Liver (tissue), 9 donors: ENCODE measurements around the gene UBALD1. TPM values are rescaled to one million over a fixed set of nuclear protein-coding genes. Genes with fewer than 3 reads are reported as not detected.

Experiments
- DNase-seq: peaks from one replicate; pipeline ENCODE4 v3.0.0-alpha.2; 2017; ENCODE audit warnings: low spot score
- H3K27ac ChIP-seq, 2 donors: one replicate each; pipeline ENCODE4 v1.7.0; 2013; ENCODE audit warnings: inconsistent platforms in 2 of 2, low read length in 2 of 2, control low read depth in 1 of 2, low read depth in 1 of 2, mild to moderate bottlenecking in 1 of 2
- H3K27me3 ChIP-seq, 4 donors: one replicate each; pipeline versions ENCODE4 v1.6.1 to v1.7.0; 2013; ENCODE audit warnings: low read length in 3 of 4, inconsistent platforms in 1 of 4, mild to moderate bottlenecking in 1 of 4, moderate library complexity in 1 of 4; ENCODE audit not compliant: control insufficient read depth in 4 of 4, insufficient read depth in 4 of 4
- H3K36me3 ChIP-seq, 4 donors: one replicate each; pipeline versions ENCODE4 v1.6.1 to v1.7.0; 2013; ENCODE audit warnings: low read length in 3 of 4, mild to moderate bottlenecking in 3 of 4, low read depth in 1 of 4, moderate library complexity in 1 of 4; ENCODE audit not compliant: control insufficient read depth in 4 of 4, insufficient read depth in 3 of 4
- H3K4me1 ChIP-seq, 4 donors: one replicate each; pipeline versions ENCODE4 v1.6.1 to v1.7.0; 2013; ENCODE audit warnings: low read length in 3 of 4, mild to moderate bottlenecking in 3 of 4, moderate library complexity in 1 of 4; ENCODE audit not compliant: control insufficient read depth in 4 of 4, insufficient read depth in 4 of 4
- H3K4me3 ChIP-seq, 3 donors: one replicate each; pipeline versions ENCODE4 v1.6.1 to v1.7.0; 2013; ENCODE audit warnings: low read length in 3 of 3, control low read depth in 1 of 3, low read depth in 1 of 3, mild to moderate bottlenecking in 1 of 3
- H3K9ac ChIP-seq, 2 donors: one replicate each; pipeline ENCODE4 v1.7.0; 2013; ENCODE audit warnings: low read length in 2 of 2, mild to moderate bottlenecking in 2 of 2, moderate library complexity in 2 of 2, control low read depth in 1 of 2, low read depth in 1 of 2
- H3K9me3 ChIP-seq, 4 donors: one replicate each; pipeline versions ENCODE4 v1.6.1 to v1.7.0; 2013; ENCODE audit warnings: low read length in 3 of 4; ENCODE audit not compliant: control insufficient read depth in 4 of 4
- FOXA1 ChIP-seq: IDR thresholded peaks from 2 replicates; pipeline ENCODE4 v1.6.1; 2016; ENCODE audit warnings: antibody characterized with exemption
- FOXA2 ChIP-seq: IDR thresholded peaks from 2 replicates; pipeline ENCODE4 v1.6.1; 2016; ENCODE audit warnings: antibody characterized with exemption
- GABPA ChIP-seq, 2 donors: IDR thresholded peaks in 1 of 2; conservative IDR thresholded peaks in 1 of 2; 2 replicates each; pipeline ENCODE4 v1.6.1; 2016; ENCODE audit warnings: antibody characterized with exemption in 2 of 2, mild to moderate bottlenecking in 1 of 2, moderate library complexity in 1 of 2
- HNF4A ChIP-seq, 2 donors: conservative IDR thresholded peaks; 2 replicates each; pipeline ENCODE4 v1.6.1; 2016; ENCODE audit warnings: antibody characterized with exemption in 2 of 2, mild to moderate bottlenecking in 2 of 2
- HNF4G ChIP-seq: IDR thresholded peaks from 2 replicates; pipeline ENCODE4 v1.6.1; 2016; ENCODE audit warnings: antibody characterized with exemption
- JUND ChIP-seq, 2 donors: IDR thresholded peaks; 2 replicates each; pipeline ENCODE4 v1.6.1; 2016; ENCODE audit warnings: antibody characterized with exemption in 2 of 2
- NR2F2 ChIP-seq: IDR thresholded peaks from 2 replicates; pipeline ENCODE4 v1.6.1; 2016; ENCODE audit warnings: antibody characterized with exemption
- RAD21 ChIP-seq, 2 donors: IDR thresholded peaks; 2 replicates each; pipeline ENCODE4 v1.6.1; 2016; ENCODE audit warnings: antibody characterized with exemption in 2 of 2, mild to moderate bottlenecking in 2 of 2
- RXRA ChIP-seq, 2 donors: IDR thresholded peaks; 2 replicates each; pipeline ENCODE4 v1.6.1; 2017 to 2018; ENCODE audit warnings: antibody characterized with exemption in 2 of 2, mild to moderate bottlenecking in 1 of 2
- SP1 ChIP-seq: IDR thresholded peaks from 2 replicates; pipeline ENCODE4 v1.6.1; 2018; ENCODE audit warnings: antibody characterized with exemption, mild to moderate bottlenecking
- TAF1 ChIP-seq: conservative IDR thresholded peaks from 2 replicates; pipeline ENCODE4 v1.6.1; 2016; ENCODE audit warnings: antibody characterized with exemption, mild to moderate bottlenecking
- YY1 ChIP-seq: IDR thresholded peaks from 2 replicates; pipeline ENCODE4 v1.6.1; 2016; ENCODE audit warnings: antibody characterized with exemption, mild to moderate bottlenecking
- WGBS: extraction: QIAGEN DNeasy Blood & Tissue Kit; methylation state at CpG from one replicate; pipeline ENCODE4 v1.1.7; 2013; 5-methylcytosine and 5-hydroxymethylcytosine counted together
- polyA plus RNA-seq, 2 donors: library from polyadenylated mRNA; stranded (reverse) in 1 of 2; unstranded in 1 of 2; fragments of 200-250 nt in 1 of 2; fragments of >200 nt in 1 of 2; fragmentation: Nextera tagmentation in 1 of 2; extraction: Ambion mirVana in 1 of 2; gene quantifications; one replicate each; pipeline versions ENCODE4 v1.2.1 to v1.2.3, GENCODE V29; 2013 to 2015
- total RNA-seq, 2 donors: library from RNA; depleted of rRNA; stranded (reverse); fragments of >200 nt; gene quantifications; one replicate each; pipeline ENCODE4 v1.2.3, GENCODE V29; 2014
- TF ChIP-seq, protein P1 (sequence below): IDR thresholded peaks from 2 replicates; pipeline ENCODE4 v1.6.1; 2016; ENCODE audit warnings: antibody characterized with exemption
- TF ChIP-seq, protein P2 (sequence below): IDR thresholded peaks from 2 replicates; pipeline ENCODE4 v1.6.1; 2016; ENCODE audit warnings: antibody characterized with exemption, mild to moderate bottlenecking
- TF ChIP-seq, protein P3 (sequence below): IDR thresholded peaks from 2 replicates; pipeline ENCODE4 v1.6.1; 2016; ENCODE audit warnings: antibody characterized with exemption
- TF ChIP-seq, protein P4 (sequence below): fragments of 150-350 bp; IDR thresholded peaks from 2 replicates; pipeline ENCODE4 v1.5.1; 2017; ENCODE audit warnings: improper control_type of control experiment, low read depth, low read length; ENCODE audit not compliant: missing input control
- TF ChIP-seq, protein P5 (sequence below): IDR thresholded peaks from 2 replicates; pipeline ENCODE4 v1.6.1; 2016; ENCODE audit warnings: antibody characterized with exemption
- donor health status: healthy.
- donor health status: healthy.
- donor health status: healthy.
- donor health status: healthy.
- donor health status: healthy.

Gene UBALD1
- total and polyA plus RNA-seq, 4 donors: 4.5 to 22.4 (median 7.5) TPM

DNA sequence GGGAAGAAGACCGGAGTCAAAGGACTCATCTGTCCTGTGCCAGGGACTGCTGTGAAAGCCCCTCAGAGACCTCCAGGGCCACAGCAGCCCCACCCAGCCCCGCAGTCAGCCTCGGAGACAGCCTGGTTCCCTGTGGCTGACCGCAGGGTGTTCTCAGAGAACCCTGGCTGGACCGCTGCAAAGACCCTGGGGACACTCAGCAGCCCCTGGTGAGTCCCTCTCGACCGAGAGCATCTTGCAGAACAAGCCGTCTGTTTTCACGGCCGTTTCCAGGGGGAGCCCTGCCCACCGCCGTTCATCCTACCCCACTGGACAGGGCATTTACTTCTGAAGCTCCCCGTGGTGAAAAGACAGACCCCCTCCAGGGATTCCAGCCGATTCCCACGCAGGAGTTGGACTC lies 10.3 kb downstream of the UBALD1 start (continued):
- TF ChIP-seq FOXA2 (no peak), NR2F2 (no peak), HNF4G (no peak), TAF1 (no peak), RXRA (IDR thresholded peaks at IDR 0.05) (no peak), FOXA1 (no peak), YY1 (no peak), RAD21 (IDR thresholded peaks at IDR 0.05) (no peak)

DNA sequence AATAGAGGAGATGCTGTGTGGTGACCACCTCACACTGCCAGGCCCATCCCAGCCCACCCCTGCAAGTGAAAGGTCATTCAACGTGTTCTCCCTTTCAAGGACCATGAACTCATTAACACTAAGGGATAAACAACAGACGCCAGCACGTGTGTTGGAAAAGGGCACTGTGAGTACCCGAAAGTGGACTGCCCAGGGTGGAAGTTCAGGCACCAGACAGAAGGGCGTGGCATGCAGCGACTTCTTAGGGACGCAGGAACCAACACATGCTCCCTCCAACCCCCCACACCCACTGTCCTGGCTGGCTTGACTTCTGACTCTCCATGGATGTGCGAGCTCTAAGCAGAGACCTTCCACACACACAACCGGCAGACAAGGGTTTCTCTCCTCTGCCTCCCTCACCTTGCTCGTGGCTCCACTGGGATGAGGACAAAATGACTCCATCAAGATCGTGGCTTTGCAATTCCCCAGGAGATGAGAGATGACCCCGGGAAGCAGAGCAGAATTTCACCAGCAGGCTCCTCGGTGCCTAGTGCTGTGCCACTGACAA lies 11.0 kb downstream of the UBALD1 start:
- TF ChIP-seq, protein P1, sequence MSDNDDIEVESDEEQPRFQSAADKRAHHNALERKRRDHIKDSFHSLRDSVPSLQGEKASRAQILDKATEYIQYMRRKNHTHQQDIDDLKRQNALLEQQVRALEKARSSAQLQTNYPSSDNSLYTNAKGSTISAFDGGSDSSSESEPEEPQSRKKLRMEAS: no peak
- no peak for TF ChIP-seq JUND (IDR thresholded peaks at IDR 0.05)
- TF ChIP-seq HNF4G: no peak
- no peak for TF ChIP-seq FOXA2
- TF ChIP-seq RXRA (IDR thresholded peaks at IDR 0.05): no peak
- TF ChIP-seq, protein P2, sequence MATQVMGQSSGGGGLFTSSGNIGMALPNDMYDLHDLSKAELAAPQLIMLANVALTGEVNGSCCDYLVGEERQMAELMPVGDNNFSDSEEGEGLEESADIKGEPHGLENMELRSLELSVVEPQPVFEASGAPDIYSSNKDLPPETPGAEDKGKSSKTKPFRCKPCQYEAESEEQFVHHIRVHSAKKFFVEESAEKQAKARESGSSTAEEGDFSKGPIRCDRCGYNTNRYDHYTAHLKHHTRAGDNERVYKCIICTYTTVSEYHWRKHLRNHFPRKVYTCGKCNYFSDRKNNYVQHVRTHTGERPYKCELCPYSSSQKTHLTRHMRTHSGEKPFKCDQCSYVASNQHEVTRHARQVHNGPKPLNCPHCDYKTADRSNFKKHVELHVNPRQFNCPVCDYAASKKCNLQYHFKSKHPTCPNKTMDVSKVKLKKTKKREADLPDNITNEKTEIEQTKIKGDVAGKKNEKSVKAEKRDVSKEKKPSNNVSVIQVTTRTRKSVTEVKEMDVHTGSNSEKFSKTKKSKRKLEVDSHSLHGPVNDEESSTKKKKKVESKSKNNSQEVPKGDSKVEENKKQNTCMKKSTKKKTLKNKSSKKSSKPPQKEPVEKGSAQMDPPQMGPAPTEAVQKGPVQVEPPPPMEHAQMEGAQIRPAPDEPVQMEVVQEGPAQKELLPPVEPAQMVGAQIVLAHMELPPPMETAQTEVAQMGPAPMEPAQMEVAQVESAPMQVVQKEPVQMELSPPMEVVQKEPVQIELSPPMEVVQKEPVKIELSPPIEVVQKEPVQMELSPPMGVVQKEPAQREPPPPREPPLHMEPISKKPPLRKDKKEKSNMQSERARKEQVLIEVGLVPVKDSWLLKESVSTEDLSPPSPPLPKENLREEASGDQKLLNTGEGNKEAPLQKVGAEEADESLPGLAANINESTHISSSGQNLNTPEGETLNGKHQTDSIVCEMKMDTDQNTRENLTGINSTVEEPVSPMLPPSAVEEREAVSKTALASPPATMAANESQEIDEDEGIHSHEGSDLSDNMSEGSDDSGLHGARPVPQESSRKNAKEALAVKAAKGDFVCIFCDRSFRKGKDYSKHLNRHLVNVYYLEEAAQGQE: no peak
- no peak for TF ChIP-seq SP1
- TF ChIP-seq, protein P3, sequence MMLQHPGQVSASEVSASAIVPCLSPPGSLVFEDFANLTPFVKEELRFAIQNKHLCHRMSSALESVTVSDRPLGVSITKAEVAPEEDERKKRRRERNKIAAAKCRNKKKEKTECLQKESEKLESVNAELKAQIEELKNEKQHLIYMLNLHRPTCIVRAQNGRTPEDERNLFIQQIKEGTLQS: no peak
- TF ChIP-seq TAF1: no peak
- TF ChIP-seq, protein P4, sequence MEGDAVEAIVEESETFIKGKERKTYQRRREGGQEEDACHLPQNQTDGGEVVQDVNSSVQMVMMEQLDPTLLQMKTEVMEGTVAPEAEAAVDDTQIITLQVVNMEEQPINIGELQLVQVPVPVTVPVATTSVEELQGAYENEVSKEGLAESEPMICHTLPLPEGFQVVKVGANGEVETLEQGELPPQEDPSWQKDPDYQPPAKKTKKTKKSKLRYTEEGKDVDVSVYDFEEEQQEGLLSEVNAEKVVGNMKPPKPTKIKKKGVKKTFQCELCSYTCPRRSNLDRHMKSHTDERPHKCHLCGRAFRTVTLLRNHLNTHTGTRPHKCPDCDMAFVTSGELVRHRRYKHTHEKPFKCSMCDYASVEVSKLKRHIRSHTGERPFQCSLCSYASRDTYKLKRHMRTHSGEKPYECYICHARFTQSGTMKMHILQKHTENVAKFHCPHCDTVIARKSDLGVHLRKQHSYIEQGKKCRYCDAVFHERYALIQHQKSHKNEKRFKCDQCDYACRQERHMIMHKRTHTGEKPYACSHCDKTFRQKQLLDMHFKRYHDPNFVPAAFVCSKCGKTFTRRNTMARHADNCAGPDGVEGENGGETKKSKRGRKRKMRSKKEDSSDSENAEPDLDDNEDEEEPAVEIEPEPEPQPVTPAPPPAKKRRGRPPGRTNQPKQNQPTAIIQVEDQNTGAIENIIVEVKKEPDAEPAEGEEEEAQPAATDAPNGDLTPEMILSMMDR: no peak
- no peak for TF ChIP-seq YY1
- TF ChIP-seq FOXA1: no peak
- no peak for TF ChIP-seq RAD21 (IDR thresholded peaks at IDR 0.05)
- no peak for TF ChIP-seq HNF4A (conservative IDR thresholded peaks at IDR 0.05)
- TF ChIP-seq, protein P5, sequence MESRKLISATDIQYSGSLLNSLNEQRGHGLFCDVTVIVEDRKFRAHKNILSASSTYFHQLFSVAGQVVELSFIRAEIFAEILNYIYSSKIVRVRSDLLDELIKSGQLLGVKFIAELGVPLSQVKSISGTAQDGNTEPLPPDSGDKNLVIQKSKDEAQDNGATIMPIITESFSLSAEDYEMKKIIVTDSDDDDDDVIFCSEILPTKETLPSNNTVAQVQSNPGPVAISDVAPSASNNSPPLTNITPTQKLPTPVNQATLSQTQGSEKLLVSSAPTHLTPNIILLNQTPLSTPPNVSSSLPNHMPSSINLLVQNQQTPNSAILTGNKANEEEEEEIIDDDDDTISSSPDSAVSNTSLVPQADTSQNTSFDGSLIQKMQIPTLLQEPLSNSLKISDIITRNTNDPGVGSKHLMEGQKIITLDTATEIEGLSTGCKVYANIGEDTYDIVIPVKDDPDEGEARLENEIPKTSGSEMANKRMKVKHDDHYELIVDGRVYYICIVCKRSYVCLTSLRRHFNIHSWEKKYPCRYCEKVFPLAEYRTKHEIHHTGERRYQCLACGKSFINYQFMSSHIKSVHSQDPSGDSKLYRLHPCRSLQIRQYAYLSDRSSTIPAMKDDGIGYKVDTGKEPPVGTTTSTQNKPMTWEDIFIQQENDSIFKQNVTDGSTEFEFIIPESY: no peak
- TF ChIP-seq GABPA (IDR thresholded peaks at IDR 0.05 in 1 of 2, conservative IDR thresholded peaks at IDR 0.05 in 1 of 2): no peak
- Histone ChIP-seq H3K4me1 (peaks cover 0 to 9% (median 0%) of the 10 kb centered on the region in 4 donors), H3K36me3 (peaks cover 0 to 10% (median 3%) of the 10 kb centered on the region in 4 donors), H3K9me3 (no peaks in the 10 kb centered on the region), H3K9ac (no peak overlapping the region), H3K4me3 (no peak overlapping the region), H3K27me3 (no peaks in the 10 kb centered on the region), H3K27ac (no peak overlapping the region)
- WGBS: 64% methylated on average over 13 of the region's 13 CpGs
- DNase-seq: no peak
